H9 (cell line): Measurements from ENCODE around the gene KCNN3. TPM values are rescaled to one million over a fixed set of nuclear protein-coding genes. Genes with fewer than 3 reads are reported as not detected.
A peak's percentile ranks its signal among the peaks of the same experiment; 100 is the strongest.

Source experiments
- DNase-seq: peaks from one replicate; pipeline ENCODE4 v3.0.0-alpha.2; 2017
- H2AFZ ChIP-seq: one replicate; pipeline ENCODE4 v1.6.1; 2013; ENCODE audit warnings: mild to moderate bottlenecking, low read length, control low read depth, moderate library complexity
- H2AK5ac ChIP-seq: 2 replicates; pipeline ENCODE4 v1.6.1; 2013; ENCODE audit warnings: low read length, control low read depth, mixed read lengths; ENCODE audit not compliant: insufficient read length
- H2BK120ac ChIP-seq: one replicate; pipeline ENCODE4 v1.6.1; 2013; ENCODE audit warnings: low read depth, mild to moderate bottlenecking, low read length, control low read depth, inconsistent platforms; ENCODE audit not compliant: poor library complexity, severe bottlenecking
- H2BK12ac ChIP-seq: 2 replicates; pipeline ENCODE4 v1.6.1; 2013; ENCODE audit warnings: low read length, control low read depth, mixed read lengths, low read depth; ENCODE audit not compliant: insufficient read length
- H2BK15ac ChIP-seq: 2 replicates; pipeline ENCODE4 v1.6.1; 2013; ENCODE audit warnings: low read depth, low read length, control low read depth
- H2BK20ac ChIP-seq: one replicate; pipeline ENCODE4 v1.6.1; 2013; ENCODE audit warnings: low read depth, mild to moderate bottlenecking, low read length, control low read depth, inconsistent platforms; ENCODE audit not compliant: poor library complexity, severe bottlenecking
- H2BK5ac ChIP-seq: 2 replicates; pipeline ENCODE4 v1.6.1; 2013; ENCODE audit warnings: low read length, control low read depth, mixed read lengths; ENCODE audit not compliant: insufficient read length
- H3K14ac ChIP-seq: 2 replicates; pipeline ENCODE4 v1.6.1; 2013; ENCODE audit warnings: low read length, control low read depth; ENCODE audit not compliant: insufficient read depth
- H3K18ac ChIP-seq: 2 replicates; pipeline ENCODE4 v1.6.1; 2013; ENCODE audit warnings: low read depth, mild to moderate bottlenecking, mixed read lengths, low read length, control low read depth; ENCODE audit not compliant: insufficient read length
- H3K23ac ChIP-seq: 2 replicates; pipeline ENCODE4 v1.6.1; 2013; ENCODE audit warnings: low read length, control low read depth, mixed read lengths, low read depth; ENCODE audit not compliant: insufficient read length
- H3K23me2 ChIP-seq: 2 replicates; pipeline ENCODE4 v1.6.1; 2013; ENCODE audit warnings: low read depth, mild to moderate bottlenecking, mixed read lengths, low read length, control low read depth; ENCODE audit not compliant: insufficient read length, poor library complexity, severe bottlenecking
- H3K27ac ChIP-seq: 2 replicates; pipeline ENCODE4 v1.5.1; 2013; ENCODE audit warnings: low read length, control low read depth, mixed read lengths, low read depth; ENCODE audit not compliant: insufficient read length
- H3K27me3 ChIP-seq: 2 replicates; pipeline ENCODE4 v1.6.1; 2013; ENCODE audit warnings: low read length, control low read depth, inconsistent platforms; ENCODE audit not compliant: insufficient read depth
- H3K4ac ChIP-seq: 2 replicates; pipeline ENCODE4 v1.6.1; 2013; ENCODE audit warnings: low read depth, mild to moderate bottlenecking, control low read depth, inconsistent platforms, low read length, moderate library complexity
- H3K4me1 ChIP-seq: 2 replicates; pipeline ENCODE4 v1.6.1; 2013; ENCODE audit warnings: low read length, control low read depth, inconsistent platforms; ENCODE audit not compliant: insufficient read depth
- H3K4me2 ChIP-seq: 2 replicates; pipeline ENCODE4 v1.6.1; 2013; ENCODE audit warnings: low read length, control low read depth, mixed read lengths; ENCODE audit not compliant: insufficient read length, insufficient read depth
- H3K56ac ChIP-seq: 2 replicates; pipeline ENCODE4 v1.6.1; 2013; ENCODE audit warnings: low read depth, mild to moderate bottlenecking, mixed read lengths, low read length, control low read depth; ENCODE audit not compliant: insufficient read length
- H3K79me1 ChIP-seq: 2 replicates; pipeline ENCODE4 v1.6.1; 2013; ENCODE audit warnings: low read depth, mild to moderate bottlenecking, moderate library complexity, low read length, control low read depth, inconsistent platforms; ENCODE audit not compliant: insufficient read depth, poor library complexity, severe bottlenecking
- H3K79me2 ChIP-seq: 2 replicates; pipeline ENCODE4 v1.6.1; 2013; ENCODE audit warnings: low read length, control low read depth, inconsistent platforms; ENCODE audit not compliant: insufficient read depth
- H3K9ac ChIP-seq: 2 replicates; pipeline ENCODE4 v1.6.1; 2013; ENCODE audit warnings: low read length, control low read depth, mixed read lengths; ENCODE audit not compliant: insufficient read length; ENCODE audit errors: extremely low read depth
- H3K9me3 ChIP-seq: one replicate; pipeline ENCODE4 v1.6.1; 2013; ENCODE audit warnings: low read depth, low read length, inconsistent platforms; ENCODE audit not compliant: control insufficient read depth
- H3T11ph ChIP-seq: one replicate; pipeline ENCODE4 v1.6.1; 2013; ENCODE audit warnings: mild to moderate bottlenecking, low read length, control low read depth, inconsistent platforms
- H4K20me1 ChIP-seq: one replicate; pipeline ENCODE4 v1.6.1; 2013; ENCODE audit not compliant: control insufficient read depth, insufficient read length, insufficient read depth
- H4K5ac ChIP-seq: 2 replicates; pipeline ENCODE4 v1.6.1; 2013; ENCODE audit warnings: low read depth, mild to moderate bottlenecking, mixed read lengths, low read length, control low read depth; ENCODE audit not compliant: insufficient read length
- H4K8ac ChIP-seq: replicated peaks from 2 replicates; pipeline ENCODE4 v1.6.1; 2013; ENCODE audit warnings: low read length, control low read depth, mixed read lengths, low read depth; ENCODE audit not compliant: insufficient read length
- H4K91ac ChIP-seq: 2 replicates; pipeline ENCODE4 v1.6.1; 2013; ENCODE audit warnings: low read depth, mild to moderate bottlenecking, moderate library complexity, mixed read lengths, low read length, control low read depth; ENCODE audit not compliant: insufficient read length
- H3K27ac Mint-ChIP-seq, 3 experiments: 2 replicates in 2 of 3; 3 replicates in 1 of 3; pipeline ENCODE4 v1.8.0; 2020 to 2021; ENCODE audit warnings: mixed read lengths in 3 of 3, mild to moderate bottlenecking in 1 of 3, moderate library complexity in 1 of 3
- H3K27me3 Mint-ChIP-seq: 2 replicates; pipeline ENCODE4 v1.8.0; 2021; ENCODE audit warnings: low read depth, mild to moderate bottlenecking, moderate library complexity, mixed read lengths
- H3K36me3 Mint-ChIP-seq, 3 experiments: 2 replicates in 2 of 3; 3 replicates in 1 of 3; pipeline ENCODE4 v1.8.0; 2020 to 2021; ENCODE audit warnings: low read depth in 3 of 3, mixed read lengths in 3 of 3; ENCODE audit not compliant: insufficient read depth in 1 of 3
- H3K4me1 Mint-ChIP-seq, 2 experiments: 2 replicates each; pipeline ENCODE4 v1.8.0; 2020; ENCODE audit warnings: mixed read lengths in 2 of 2
- H3K4me3 Mint-ChIP-seq, 2 experiments: 2 replicates in 1 of 2; 3 replicates in 1 of 2; pipeline ENCODE4 v1.8.0; 2020 to 2021; ENCODE audit warnings: mild to moderate bottlenecking in 2 of 2, mixed read lengths in 2 of 2, moderate library complexity in 1 of 2
- H3K9me3 Mint-ChIP-seq, 2 experiments: 2 replicates in 1 of 2; 3 replicates in 1 of 2; pipeline ENCODE4 v1.8.0; 2020; ENCODE audit warnings: mild to moderate bottlenecking in 2 of 2, mixed read lengths in 2 of 2, moderate library complexity in 1 of 2
- WGBS: extraction: QIAGEN DNeasy Blood & Tissue Kit; methylation state at CpG from one replicate; pipeline ENCODE4 v1.1.7; 2013; ENCODE audit warnings: missing lambda C conversion rate, low lambda C conversion rate, mixed read lengths; ENCODE audit not compliant: insufficient read length; ENCODE audit errors: extremely low coverage; 5-methylcytosine and 5-hydroxymethylcytosine counted together
- total RNA-seq: library from RNA; stranded (reverse); gene quantifications from 2 replicates; pipeline ENCODE4 v1.2.1, GENCODE V29; 2021
- TF ChIP-seq, protein P1 (sequence below): fragments of 200-600 bp; sonication (generic); conservative IDR thresholded peaks from 3 replicates; pipeline ENCODE4 v1.8.0; 2021; ENCODE audit warnings: antibody characterized with exemption, mild to moderate bottlenecking

Gene KCNN3
- total RNA-seq, 1 experiment from 2014 or later = 0.83 TPM

DNA sequence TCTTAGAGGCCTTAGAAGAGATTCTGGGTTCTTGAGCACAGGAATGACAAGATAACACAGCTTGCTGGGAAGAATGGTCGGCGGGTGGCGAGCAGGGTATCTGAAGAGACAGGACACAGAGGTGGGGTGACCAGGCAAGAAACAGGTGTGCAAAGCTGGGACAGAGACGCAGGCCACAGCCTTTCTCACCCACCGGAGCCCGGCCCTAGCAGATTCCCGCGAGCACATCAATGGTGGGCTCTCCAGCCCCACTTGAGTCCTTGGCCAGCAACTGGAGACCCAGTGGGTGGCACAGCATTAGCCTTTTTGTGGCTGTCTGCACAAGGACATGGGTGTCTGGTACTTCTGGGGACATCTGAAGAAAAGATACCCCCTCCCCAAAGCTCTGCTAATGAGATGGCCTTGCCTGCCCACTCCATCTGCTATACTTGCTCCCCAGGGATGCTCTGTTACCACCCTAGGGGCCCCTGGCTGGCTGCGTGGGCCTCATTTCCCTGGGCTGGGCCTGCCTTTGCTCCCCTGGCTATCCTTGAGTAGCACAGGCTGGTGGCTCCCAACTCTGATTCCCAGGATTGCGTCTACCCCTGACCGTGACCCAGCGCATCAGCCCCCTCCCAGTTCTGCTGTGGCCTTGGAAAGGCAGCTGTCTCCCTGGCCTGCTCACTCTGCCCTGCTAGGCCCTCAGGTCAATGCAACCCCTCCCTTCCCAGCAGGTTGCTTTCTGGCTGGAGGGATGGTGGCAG lies 134.8 kb downstream of the KCNN3 start:
- Mint-ChIP-seq H3K4me1 (peaks cover 17% of the 10 kb centered on the region in 2 experiments), H3K27me3 (no peaks in the 10 kb centered on the region; the same call in none of the 2 replicates), H3K4me3 (no peak overlapping the region), H3K36me3 (no peaks in the 10 kb centered on the region), H3K9me3 (peaks cover 1% of the 10 kb centered on the region in 2 experiments; a peak in 2 of 5 replicates), H3K27ac (peak overlapping the region in 2 of 3 experiments; percentile 84 to 88; a peak in 3 of 7 replicates)
- no peak for DNase-seq
- Histone ChIP-seq H2BK5ac (no peak overlapping the region), H2BK20ac (no peak overlapping the region), H3K9ac (no peak overlapping the region), H2AFZ (no peak overlapping the region), H2BK120ac (no peak overlapping the region), H3K14ac (peak overlapping the region; percentile 69; the same call in 1 of the 2 replicates), H3K79me2 (no peaks in the 10 kb centered on the region), H3K79me1 (no peaks in the 10 kb centered on the region), H3K27me3 (no peaks in the 10 kb centered on the region), H3T11ph (no peak overlapping the region), H3K9me3 (no peaks in the 10 kb centered on the region), H3K23ac (no peak overlapping the region), H2AK5ac (no peak overlapping the region), H4K5ac (no peak overlapping the region), H3K4me1 (peaks cover 3% of the 10 kb centered on the region; the same call in 1 of the 2 replicates), H3K27ac (no peak overlapping the region), H3K56ac (no peak overlapping the region), H3K4ac (no peak overlapping the region), H2BK15ac (no peak overlapping the region), H3K23me2 (no peaks in the 10 kb centered on the region), H3K4me2 (no peak overlapping the region), H4K20me1 (no peaks in the 10 kb centered on the region), H4K91ac (no peak overlapping the region), H3K18ac (no peak overlapping the region), H2BK12ac (no peak overlapping the region), H4K8ac (no peak overlapping the region)
- no CpG with 5 or more reads among the region's 12 CpGs for WGBS
- TF ChIP-seq, protein P1, sequence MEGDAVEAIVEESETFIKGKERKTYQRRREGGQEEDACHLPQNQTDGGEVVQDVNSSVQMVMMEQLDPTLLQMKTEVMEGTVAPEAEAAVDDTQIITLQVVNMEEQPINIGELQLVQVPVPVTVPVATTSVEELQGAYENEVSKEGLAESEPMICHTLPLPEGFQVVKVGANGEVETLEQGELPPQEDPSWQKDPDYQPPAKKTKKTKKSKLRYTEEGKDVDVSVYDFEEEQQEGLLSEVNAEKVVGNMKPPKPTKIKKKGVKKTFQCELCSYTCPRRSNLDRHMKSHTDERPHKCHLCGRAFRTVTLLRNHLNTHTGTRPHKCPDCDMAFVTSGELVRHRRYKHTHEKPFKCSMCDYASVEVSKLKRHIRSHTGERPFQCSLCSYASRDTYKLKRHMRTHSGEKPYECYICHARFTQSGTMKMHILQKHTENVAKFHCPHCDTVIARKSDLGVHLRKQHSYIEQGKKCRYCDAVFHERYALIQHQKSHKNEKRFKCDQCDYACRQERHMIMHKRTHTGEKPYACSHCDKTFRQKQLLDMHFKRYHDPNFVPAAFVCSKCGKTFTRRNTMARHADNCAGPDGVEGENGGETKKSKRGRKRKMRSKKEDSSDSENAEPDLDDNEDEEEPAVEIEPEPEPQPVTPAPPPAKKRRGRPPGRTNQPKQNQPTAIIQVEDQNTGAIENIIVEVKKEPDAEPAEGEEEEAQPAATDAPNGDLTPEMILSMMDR = no peak
